Osteocyte (in vitro differentiated cells): ENCODE data around the gene VSTM2L. TPM values are rescaled to one million over a fixed set of nuclear protein-coding genes. Genes with fewer than 3 reads are reported as not detected.

Experiments used
- DNase-seq: peaks from one replicate; pipeline ENCODE4 v3.0.0; 2021; ENCODE audit warnings: mixed read lengths; ENCODE audit not compliant: unreplicated experiment; ENCODE audit errors: extremely low spot score
- H3K27ac Mint-ChIP-seq: one replicate; pipeline ENCODE4 v1.8.0; 2021; ENCODE audit warnings: mild to moderate bottlenecking, mixed read lengths; ENCODE audit not compliant: unreplicated experiment
- H3K27me3 Mint-ChIP-seq: one replicate; pipeline ENCODE4 v1.8.0; 2021; ENCODE audit warnings: mixed read lengths; ENCODE audit not compliant: unreplicated experiment
- H3K36me3 Mint-ChIP-seq: one replicate; pipeline ENCODE4 v1.8.0; 2021; ENCODE audit warnings: mixed read lengths; ENCODE audit not compliant: unreplicated experiment
- H3K4me1 Mint-ChIP-seq: one replicate; pipeline ENCODE4 v1.8.0; 2021; ENCODE audit warnings: mixed read lengths; ENCODE audit not compliant: unreplicated experiment
- H3K4me3 Mint-ChIP-seq: one replicate; pipeline ENCODE4 v1.8.0; 2021; ENCODE audit warnings: mild to moderate bottlenecking, moderate library complexity, mixed read lengths; ENCODE audit not compliant: unreplicated experiment
- H3K9me3 Mint-ChIP-seq: one replicate; pipeline ENCODE4 v1.8.0; 2021; ENCODE audit warnings: mixed read lengths; ENCODE audit not compliant: unreplicated experiment
- total RNA-seq: library from RNA; stranded (reverse); gene quantifications from 2 replicates; pipeline ENCODE4 v1.2.1, GENCODE V29; 2021
- TF ChIP-seq, protein P1 (sequence below): fragments of 200-600 bp; sonication (generic); IDR thresholded peaks from 2 replicates; pipeline ENCODE4 v1.5.0; 2021; ENCODE audit warnings: antibody characterized with exemption, mild to moderate bottlenecking, moderate library complexity

The VSTM2L gene
- total RNA-seq, 1 donor from 2014 or later: 14.7 TPM

DNA sequence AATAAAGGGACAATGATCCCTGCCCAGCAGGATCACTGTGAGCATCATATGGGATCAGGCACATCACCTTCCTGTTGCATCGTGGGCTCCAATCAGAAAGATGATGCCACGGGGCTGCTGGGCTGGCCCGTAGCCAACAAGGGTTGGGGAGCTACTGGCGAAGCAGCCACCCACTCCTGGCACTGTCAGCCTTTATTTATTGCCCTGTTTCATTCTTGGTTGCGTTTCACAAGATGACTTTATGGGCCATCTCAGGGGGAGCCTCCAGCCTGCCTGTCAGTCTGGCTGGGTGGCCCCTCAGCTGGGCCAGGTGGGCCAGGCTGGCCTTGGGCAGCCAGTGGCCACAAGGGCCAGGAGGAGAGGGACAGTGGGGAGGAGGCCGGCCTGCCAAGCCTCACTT, 17.3 kb downstream of the VSTM2L start:
- no peak for DNase-seq
- Mint-ChIP-seq H3K36me3 (no peaks in the 10 kb centered on the region), H3K4me1 (peaks cover 33% of the 10 kb centered on the region), H3K27me3 (peaks cover 3% of the 10 kb centered on the region), H3K4me3 (no peak overlapping the region), H3K9me3 (no peaks in the 10 kb centered on the region), H3K27ac (no peak overlapping the region)
- TF ChIP-seq, protein P1, sequence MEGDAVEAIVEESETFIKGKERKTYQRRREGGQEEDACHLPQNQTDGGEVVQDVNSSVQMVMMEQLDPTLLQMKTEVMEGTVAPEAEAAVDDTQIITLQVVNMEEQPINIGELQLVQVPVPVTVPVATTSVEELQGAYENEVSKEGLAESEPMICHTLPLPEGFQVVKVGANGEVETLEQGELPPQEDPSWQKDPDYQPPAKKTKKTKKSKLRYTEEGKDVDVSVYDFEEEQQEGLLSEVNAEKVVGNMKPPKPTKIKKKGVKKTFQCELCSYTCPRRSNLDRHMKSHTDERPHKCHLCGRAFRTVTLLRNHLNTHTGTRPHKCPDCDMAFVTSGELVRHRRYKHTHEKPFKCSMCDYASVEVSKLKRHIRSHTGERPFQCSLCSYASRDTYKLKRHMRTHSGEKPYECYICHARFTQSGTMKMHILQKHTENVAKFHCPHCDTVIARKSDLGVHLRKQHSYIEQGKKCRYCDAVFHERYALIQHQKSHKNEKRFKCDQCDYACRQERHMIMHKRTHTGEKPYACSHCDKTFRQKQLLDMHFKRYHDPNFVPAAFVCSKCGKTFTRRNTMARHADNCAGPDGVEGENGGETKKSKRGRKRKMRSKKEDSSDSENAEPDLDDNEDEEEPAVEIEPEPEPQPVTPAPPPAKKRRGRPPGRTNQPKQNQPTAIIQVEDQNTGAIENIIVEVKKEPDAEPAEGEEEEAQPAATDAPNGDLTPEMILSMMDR: no peak

DNA sequence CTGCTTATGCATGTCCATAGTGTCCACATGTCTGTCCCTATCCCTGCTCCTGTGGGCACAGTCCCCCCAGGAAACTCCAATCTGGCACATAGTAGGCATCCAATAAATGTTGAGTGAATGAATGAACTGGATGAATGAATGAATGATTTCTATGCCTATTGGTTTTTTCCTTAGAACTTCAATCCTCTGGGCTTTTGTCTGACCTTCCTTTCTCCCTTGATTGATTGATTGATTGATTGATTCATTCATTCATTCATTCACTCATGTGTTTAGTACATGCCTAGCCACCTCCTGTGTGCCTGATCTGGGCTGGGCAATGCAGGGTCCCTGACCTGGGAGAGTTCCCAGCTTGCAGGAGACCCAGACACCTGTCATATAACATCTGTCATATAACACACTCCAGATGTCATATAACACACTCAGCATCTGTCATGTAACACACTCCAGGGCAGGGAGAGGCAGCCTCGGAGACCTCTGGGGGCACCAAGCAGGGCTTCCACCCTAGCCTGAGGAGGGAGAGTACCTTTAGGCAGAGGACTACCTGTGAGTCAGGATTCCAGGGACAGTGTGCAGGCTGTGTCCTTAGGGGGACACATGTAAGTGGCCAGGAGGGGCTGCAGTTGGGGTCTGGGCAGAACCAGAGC, 17.9 kb downstream of the VSTM2L start:
- H3K27me3 Mint-ChIP-seq: peaks cover 3% of the 10 kb centered on the region
- TF ChIP-seq, protein P1: no peak
- peaks cover 30% of the 10 kb centered on the region for H3K4me1 Mint-ChIP-seq
- H3K9me3 Mint-ChIP-seq: no peaks in the 10 kb centered on the region
- H3K27ac Mint-ChIP-seq: no peak overlapping the region
- DNase-seq: no peak
- H3K36me3 Mint-ChIP-seq: no peaks in the 10 kb centered on the region
- no peak overlapping the region for H3K4me3 Mint-ChIP-seq

DNA sequence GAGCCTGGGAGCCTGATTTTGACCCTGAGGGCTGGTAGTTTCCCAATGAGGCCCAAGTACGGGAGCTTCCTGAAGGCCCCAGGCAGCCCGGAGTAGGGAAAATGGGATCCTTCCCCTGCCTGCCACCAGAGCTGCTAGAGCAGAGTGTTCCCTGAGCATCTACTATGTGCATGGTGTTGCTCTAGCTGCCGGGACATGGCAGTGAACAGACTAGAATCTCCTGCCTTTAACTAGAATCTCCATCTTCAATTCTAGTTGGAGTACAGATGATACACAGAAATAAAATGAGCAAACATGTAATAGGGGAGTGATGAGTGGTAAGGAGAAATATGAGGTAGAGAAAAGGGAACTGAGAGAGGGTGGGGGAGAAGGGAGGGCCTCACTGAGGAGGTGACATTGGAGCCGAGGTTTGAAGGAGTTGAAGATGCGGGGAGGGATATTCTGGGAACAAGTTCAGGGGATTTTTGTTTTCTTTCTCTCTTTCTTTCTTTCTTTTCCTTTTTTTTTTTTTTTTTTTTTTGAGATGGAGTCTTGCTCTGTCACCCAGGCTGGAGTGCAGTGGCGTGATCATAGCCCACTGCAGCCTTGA, 18.5 kb downstream of the VSTM2L start:
- H3K27ac Mint-ChIP-seq: no peak overlapping the region
- TF ChIP-seq, protein P1: no peak
- H3K9me3 Mint-ChIP-seq: no peaks in the 10 kb centered on the region
- peaks cover 25% of the 10 kb centered on the region for H3K4me1 Mint-ChIP-seq
- H3K27me3 Mint-ChIP-seq: peaks cover 3% of the 10 kb centered on the region
- no peak overlapping the region for H3K4me3 Mint-ChIP-seq
- no peaks in the 10 kb centered on the region for H3K36me3 Mint-ChIP-seq
- no peak for DNase-seq

DNA sequence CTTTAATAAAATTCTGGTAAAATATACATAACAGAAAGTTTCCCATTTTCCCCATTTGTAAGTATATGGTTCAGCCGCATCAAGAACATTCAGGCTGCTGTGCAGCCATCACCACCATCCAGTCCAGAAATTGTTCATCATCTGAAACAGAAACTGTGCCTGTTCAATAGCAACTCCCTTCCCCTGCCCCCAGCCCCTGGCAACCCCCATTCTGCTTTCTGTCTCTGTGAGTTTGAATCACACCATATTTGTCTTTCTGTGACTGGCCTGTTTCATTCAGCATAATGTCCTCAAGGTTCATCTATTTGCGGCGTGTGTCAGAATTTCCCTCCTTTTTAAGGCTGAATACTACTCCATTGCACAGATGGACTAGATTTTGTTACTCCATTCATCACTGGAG, 19.1 kb downstream of the VSTM2L start:
- H3K4me3 Mint-ChIP-seq: no peak overlapping the region
- no peaks in the 10 kb centered on the region for H3K36me3 Mint-ChIP-seq
- peaks cover 3% of the 10 kb centered on the region for H3K27me3 Mint-ChIP-seq
- TF ChIP-seq, protein P1: no peak
- H3K4me1 Mint-ChIP-seq: peaks cover 24% of the 10 kb centered on the region
- no peak for DNase-seq
- no peaks in the 10 kb centered on the region for H3K9me3 Mint-ChIP-seq
- no peak overlapping the region for H3K27ac Mint-ChIP-seq

DNA sequence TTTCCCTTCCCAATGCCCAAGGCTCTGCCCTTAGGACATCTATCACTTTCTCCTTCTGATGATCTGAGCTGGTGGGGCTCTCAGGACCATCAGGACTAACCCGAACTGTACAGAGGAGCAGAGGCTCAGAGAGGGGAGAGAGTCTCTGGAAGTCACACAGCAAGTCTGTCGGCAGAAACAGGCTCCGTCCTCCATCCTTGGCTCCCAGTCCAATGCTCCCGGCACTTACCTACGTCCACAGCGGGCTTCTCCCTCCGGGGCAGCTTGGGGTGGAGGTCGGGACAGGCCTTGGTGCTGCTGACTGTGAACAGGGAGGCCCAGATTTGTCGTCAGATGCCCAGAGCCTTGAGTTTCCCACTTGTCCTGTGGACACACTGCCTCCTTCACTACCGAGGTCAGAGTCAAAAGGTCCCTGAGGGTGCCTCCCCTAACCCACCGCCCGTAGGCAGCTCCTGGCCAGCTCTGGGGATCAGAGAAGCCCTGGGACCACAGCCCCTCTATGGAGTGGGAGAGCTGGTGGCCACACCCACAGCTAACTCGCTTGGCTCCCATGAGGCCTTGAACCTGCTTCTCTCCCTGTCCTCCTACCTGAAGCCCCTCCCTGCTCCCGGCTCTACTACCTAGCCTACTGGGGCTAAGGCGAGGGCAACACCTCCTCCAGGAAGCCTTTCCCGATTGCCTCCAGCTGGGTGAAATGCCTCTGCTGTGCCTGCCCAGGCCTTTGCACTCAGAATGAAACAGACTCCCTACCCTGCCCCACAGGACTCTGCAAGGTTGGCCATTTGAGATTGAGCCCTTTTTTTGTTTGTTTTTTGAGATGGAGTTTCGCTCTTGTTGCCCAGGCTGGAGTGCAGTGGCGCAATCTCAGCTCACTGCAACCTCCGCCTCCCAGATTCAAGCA, 22.6 kb downstream of the VSTM2L start:
- Mint-ChIP-seq H3K27me3 (peaks cover 5% of the 10 kb centered on the region), H3K36me3 (peaks cover 3% of the 10 kb centered on the region), H3K4me3 (no peak overlapping the region), H3K4me1 (peaks cover 2% of the 10 kb centered on the region), H3K27ac (no peak overlapping the region), H3K9me3 (no peaks in the 10 kb centered on the region)
- TF ChIP-seq, protein P1: no peak
- no peak for DNase-seq
